Effector memory CD8-positive, alpha-beta T cell (primary cell): Measurements from ENCODE around the gene TMEM260.
"Not testable (repeated sequence)": the region's sequence is repeated elsewhere in the genome, so short reads cannot be mapped to it uniquely, and the experiment has no call there.

ENCODE experiments used
- ATAC-seq: fragments of 150-1000 bp; cut with Tn5 transposase; replicated peaks from 2 replicates; pipeline ENCODE4 v1.10.0; 2021; ENCODE audit warnings: mild to moderate bottlenecking, moderate library complexity
- DNase-seq, 3 experiments: peaks; one replicate each; pipeline ENCODE4 v3.0.0; 2021
- H3K27ac Mint-ChIP-seq, 2 donors: one replicate each; pipeline ENCODE4 v1.8.0; 2022; ENCODE audit warnings: mild to moderate bottlenecking in 2 of 2, mixed read lengths in 2 of 2, moderate library complexity in 2 of 2
- H3K27me3 Mint-ChIP-seq, 2 donors: one replicate each; pipeline ENCODE4 v1.8.0; 2022; ENCODE audit warnings: mixed read lengths in 2 of 2
- H3K36me3 Mint-ChIP-seq: one replicate; pipeline ENCODE4 v1.8.0; 2022; ENCODE audit warnings: mild to moderate bottlenecking, moderate library complexity, mixed read lengths; ENCODE audit not compliant: insufficient read depth
- H3K4me1 Mint-ChIP-seq, 2 donors: one replicate each; pipeline ENCODE4 v1.8.0; 2022; ENCODE audit warnings: low read depth in 2 of 2, mixed read lengths in 2 of 2
- H3K4me3 Mint-ChIP-seq, 2 donors: one replicate each; pipeline ENCODE4 v1.8.0; 2022; ENCODE audit warnings: mild to moderate bottlenecking in 2 of 2, mixed read lengths in 2 of 2, moderate library complexity in 2 of 2
- H3K9me3 Mint-ChIP-seq, 2 donors: one replicate each; pipeline ENCODE4 v1.8.0; 2022; ENCODE audit warnings: mixed read lengths in 2 of 2

TMEM260 gene

DNA sequence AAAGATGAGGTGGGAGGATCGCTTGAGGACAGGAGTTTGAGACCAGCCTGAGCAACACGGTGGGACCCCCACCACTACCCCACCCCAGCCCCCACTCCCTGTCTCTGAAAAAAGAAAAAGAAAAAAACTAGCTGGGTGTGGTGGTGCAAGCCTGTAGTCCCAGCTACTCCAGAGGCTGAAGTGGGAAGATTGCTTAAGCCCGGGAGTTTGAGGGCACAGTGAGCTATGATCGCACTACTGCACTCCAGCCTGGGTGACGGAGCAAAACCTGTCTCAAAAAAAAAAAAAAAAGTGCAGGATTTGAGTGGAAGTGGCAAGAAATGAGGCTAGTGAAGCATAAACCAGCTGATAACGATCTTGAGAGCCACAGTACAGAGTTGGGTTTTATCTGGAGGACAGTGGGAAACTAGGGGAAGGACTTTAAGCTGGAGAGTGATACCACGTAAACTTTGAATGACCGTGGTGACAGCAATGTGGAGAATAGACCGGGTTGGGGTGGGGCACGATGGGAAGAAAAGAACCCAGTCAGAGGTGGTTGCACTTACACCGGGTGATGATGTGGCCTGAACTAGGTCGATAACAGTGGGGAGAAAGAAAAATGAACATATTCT, 85.3 kb downstream of the TMEM260 start:
- H3K4me1 Mint-ChIP-seq: no peaks in the 10 kb centered on the region
- H3K4me3 Mint-ChIP-seq: no peak overlapping the region
- no peak for DNase-seq
- H3K36me3 Mint-ChIP-seq: peaks cover 3% of the 10 kb centered on the region
- no peak overlapping the region for H3K27ac Mint-ChIP-seq
- H3K27me3 Mint-ChIP-seq: peaks cover 0 to 7% of the 10 kb centered on the region in 2 donors
- H3K9me3 Mint-ChIP-seq: peaks cover 4 to 19% of the 10 kb centered on the region in 2 donors
- no peak for ATAC-seq

DNA sequence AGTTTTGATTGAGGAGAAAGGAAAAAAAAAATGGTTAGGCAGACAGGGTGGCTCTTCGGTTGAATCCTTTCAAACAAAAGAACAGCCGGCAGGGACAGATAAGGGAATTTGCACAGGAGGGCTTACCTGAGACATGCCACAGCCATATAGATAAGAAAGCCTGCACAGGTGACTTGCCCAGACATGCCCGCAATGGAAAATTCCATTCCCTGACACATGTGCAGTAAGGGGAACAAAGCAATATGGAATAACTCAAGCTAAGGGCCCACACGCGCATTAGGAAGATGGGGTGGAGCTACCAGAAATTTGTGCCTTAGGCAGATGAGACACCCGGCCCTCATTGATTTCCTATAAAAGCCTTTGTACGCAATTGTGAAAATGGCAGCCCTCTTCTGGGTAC, 86.7 kb downstream of the TMEM260 start:
- Mint-ChIP-seq H3K27ac (no peak overlapping the region), H3K27me3 (peaks cover 0 to 7% of the 10 kb centered on the region in 2 donors), H3K4me3 (no peak overlapping the region), H3K4me1 (no peaks in the 10 kb centered on the region), H3K36me3 (peaks cover 3% of the 10 kb centered on the region), H3K9me3 (peaks cover 4 to 19% of the 10 kb centered on the region in 2 donors)
- ATAC-seq: no peak
- no peak for DNase-seq

DNA sequence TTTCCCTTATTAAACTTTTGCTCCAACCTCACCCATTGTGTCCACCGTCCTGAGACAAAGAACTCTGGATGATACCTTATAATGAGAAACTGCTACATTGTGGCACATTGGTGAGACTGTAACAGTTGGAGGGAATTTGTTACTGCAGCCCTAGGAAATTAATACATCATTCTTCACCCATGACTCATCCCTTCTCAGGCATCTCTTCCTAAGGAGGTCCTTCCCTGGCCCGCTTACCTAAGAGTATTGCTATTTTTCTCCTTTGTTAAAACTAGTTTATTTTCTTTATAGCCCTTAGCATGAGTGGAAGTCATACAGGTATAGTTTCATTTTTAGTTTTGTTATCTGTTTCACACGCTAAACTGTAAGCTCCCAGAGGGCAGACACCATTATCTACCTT, 87.1 kb downstream of the TMEM260 start:
- Mint-ChIP-seq H3K4me1 (no peaks in the 10 kb centered on the region), H3K27ac (no peak overlapping the region), H3K27me3 (peaks cover 0 to 7% of the 10 kb centered on the region in 2 donors), H3K36me3 (peaks cover under 1% of the 10 kb centered on the region), H3K4me3 (no peak overlapping the region), H3K9me3 (peaks cover 4 to 19% of the 10 kb centered on the region in 2 donors)
- ATAC-seq: no peak
- no peak for DNase-seq

DNA sequence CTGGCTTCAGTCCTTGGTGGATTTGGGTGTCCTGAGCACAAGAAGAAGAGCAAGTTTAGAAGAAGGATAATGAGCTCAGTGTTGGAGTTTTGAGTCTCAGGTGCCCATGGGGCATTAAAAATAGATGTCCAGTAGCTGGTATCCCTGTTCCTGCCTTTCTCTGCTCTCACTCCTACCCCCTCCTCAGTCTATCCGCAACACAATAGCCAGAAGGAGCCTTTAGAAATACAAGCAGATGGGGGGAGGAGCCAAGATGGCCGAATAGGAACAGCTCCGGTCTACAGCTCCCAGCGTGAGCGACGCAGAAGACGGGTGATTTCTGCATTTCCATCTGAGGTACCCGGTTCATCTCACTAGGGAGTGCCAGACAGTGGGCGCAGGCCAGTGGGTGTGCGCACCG, 87.7 kb downstream of the TMEM260 start:
- not testable (repeated sequence) for H3K27ac Mint-ChIP-seq, H3K4me1 Mint-ChIP-seq, H3K36me3 Mint-ChIP-seq, H3K27me3 Mint-ChIP-seq, DNase-seq, ATAC-seq, H3K4me3 Mint-ChIP-seq
- H3K9me3 Mint-ChIP-seq: peaks cover 4 to 19% of the 10 kb centered on the region in 2 donors

DNA sequence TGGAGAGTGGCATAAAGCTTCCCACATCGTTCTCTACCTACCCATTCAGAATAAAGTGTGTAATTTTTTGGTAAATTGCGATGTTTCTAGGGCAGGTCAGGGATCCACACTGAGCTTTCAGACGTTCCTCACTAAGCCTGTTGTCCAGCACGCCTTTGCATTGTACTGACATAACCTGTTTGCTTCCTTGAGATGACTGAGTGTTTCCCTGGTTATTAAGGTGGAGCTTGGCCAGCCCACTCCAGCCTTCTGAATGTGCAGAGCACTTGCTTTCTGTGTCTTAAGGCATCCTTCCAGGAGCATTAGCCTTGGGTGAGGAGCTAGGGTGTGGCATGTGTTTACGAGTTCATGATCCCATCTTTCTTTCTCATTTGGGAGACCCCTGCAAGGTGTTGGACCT, 96.4 kb downstream of the TMEM260 start:
- H3K36me3 Mint-ChIP-seq: no peaks in the 10 kb centered on the region
- DNase-seq: no peak
- H3K27me3 Mint-ChIP-seq: peaks cover 9 to 14% of the 10 kb centered on the region in 2 donors
- H3K27ac Mint-ChIP-seq: no peak overlapping the region
- H3K4me3 Mint-ChIP-seq: no peak overlapping the region
- no peaks in the 10 kb centered on the region for H3K4me1 Mint-ChIP-seq
- no peak for ATAC-seq
- peaks cover 1 to 14% of the 10 kb centered on the region in 2 donors for H3K9me3 Mint-ChIP-seq

DNA sequence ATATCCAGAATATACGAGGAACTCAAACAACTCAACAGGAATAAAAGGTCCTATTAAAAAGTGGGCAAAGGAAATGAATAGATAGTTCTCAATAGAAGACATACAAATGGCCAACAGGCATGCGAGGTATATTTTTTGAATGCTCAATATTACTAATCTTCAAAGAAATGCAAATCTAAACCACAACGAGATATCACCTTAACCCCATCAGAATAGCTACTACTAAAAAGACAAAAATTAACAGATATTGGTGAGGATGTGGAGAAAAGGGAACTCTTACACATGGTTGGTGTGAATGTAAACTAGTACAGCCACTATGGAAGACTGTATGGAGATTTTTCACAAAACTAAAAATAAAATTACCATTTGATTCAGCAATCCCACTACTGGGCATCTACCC, 99.2 kb downstream of the TMEM260 start:
- Mint-ChIP-seq H3K9me3 (peaks cover 1 to 10% of the 10 kb centered on the region in 2 donors), H3K27ac (no peak overlapping the region)

DNA sequence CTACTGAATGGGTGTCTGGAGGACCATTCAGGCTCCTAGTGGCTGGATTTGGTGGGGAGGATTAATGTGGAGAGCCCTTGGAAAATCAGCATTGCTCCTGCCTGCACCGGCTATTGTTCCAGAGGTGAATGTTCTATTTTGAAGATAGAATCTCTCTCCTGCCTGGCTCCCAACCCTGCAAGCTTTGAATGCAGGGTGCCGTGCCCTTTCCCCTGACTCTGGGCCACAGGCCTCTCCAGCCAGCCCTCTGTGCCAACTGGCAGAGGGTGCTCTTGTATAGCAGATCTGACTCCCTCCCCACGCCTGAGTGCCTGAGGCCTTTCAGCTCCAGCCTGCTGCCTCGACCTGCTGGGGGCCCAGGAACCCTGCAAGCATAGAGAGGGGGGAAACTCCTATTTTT, 106.8 kb downstream of the TMEM260 start:
- Mint-ChIP-seq H3K27ac (no peak overlapping the region), H3K4me3 (no peak overlapping the region), H3K4me1 (no peaks in the 10 kb centered on the region), H3K27me3 (peaks cover 0 to 20% of the 10 kb centered on the region in 2 donors), H3K36me3 (no peaks in the 10 kb centered on the region), H3K9me3 (no peaks in the 10 kb centered on the region)
- ATAC-seq: no peak
- no peak for DNase-seq

More for the DNA sequence above, 99.2 kb downstream of the TMEM260 start:
- DNase-seq (no peak), ATAC-seq (no peak)
- Mint-ChIP-seq H3K4me1 (no peaks in the 10 kb centered on the region), H3K27me3 (peaks cover 9 to 14% of the 10 kb centered on the region in 2 donors), H3K36me3 (no peaks in the 10 kb centered on the region), H3K4me3 (no peak overlapping the region)

DNA sequence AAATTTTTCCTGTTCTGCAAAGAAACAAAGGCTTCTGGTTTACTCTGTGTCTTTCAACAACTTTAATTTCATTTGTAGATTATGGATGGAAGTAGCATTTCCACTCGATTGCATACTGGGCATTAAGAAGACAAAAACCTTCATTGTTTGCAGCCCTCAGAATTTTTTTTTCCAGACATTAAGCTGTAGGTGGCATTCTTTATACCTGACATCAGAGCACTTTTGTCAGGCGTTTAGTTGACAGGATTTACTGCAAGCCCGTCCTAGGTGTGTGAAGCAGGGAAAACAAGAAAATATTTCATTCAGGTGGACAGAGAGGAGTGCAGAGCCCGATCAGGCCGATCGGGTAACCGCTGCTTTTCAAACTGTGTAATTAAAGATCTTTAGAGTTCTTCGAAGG, 107.5 kb downstream of the TMEM260 start:
- ATAC-seq: no peak
- Mint-ChIP-seq H3K27ac (no peak overlapping the region), H3K4me3 (no peak overlapping the region), H3K4me1 (no peaks in the 10 kb centered on the region), H3K9me3 (no peaks in the 10 kb centered on the region), H3K27me3 (peaks cover 0 to 22% of the 10 kb centered on the region in 2 donors), H3K36me3 (no peaks in the 10 kb centered on the region)
- DNase-seq: no peak

DNA sequence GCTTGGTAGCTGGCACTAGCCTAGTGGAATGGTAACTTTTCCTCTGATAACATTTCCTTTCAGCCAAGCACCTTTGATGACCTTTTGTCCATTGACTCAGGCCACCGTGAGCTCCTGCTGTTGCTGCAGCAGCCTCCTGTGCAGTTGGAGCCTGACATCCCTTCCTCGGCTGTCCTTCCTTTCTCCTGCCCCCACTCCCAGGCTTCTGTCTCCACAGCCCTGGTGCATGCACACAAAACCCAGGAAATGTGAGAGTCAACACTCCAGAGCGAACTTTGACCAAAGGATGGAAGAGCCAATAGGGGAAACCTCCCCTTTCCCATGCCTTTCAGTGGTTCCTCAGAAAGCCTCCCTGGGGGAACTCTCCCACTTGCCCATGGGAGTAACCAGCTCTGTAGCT, 115.0 kb downstream of the TMEM260 start:
- Mint-ChIP-seq H3K36me3 (no peaks in the 10 kb centered on the region), H3K27me3 (peaks cover 19 to 60% of the 10 kb centered on the region in 2 donors), H3K27ac (no peak overlapping the region), H3K9me3 (no peaks in the 10 kb centered on the region), H3K4me3 (no peak overlapping the region), H3K4me1 (no peaks in the 10 kb centered on the region)
- DNase-seq: no peak
- no peak for ATAC-seq

DNA sequence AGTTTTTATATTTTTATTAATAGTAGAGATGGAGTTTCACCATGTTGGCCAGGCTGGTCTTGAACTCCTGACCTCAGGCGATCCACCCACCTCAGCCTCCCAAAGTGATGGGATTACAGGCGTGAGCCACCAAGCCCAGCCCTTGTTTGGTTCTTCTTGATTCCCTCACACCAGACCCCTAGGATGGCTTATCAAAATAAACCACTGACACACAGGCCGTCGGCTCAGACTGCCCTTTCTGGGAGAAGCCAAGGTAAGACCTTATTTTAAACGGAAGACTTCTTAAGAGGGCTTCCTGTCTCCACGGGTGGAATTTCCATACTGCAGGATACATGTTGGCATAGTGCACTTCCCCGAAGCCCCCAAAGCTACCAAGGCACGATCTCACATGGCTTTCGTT, 115.6 kb downstream of the TMEM260 start:
- not testable (repeated sequence) for H3K4me3 Mint-ChIP-seq, DNase-seq, H3K9me3 Mint-ChIP-seq, H3K4me1 Mint-ChIP-seq, ATAC-seq, H3K36me3 Mint-ChIP-seq, H3K27ac Mint-ChIP-seq
- peaks cover 19 to 60% of the 10 kb centered on the region in 2 donors for H3K27me3 Mint-ChIP-seq
